Measurements from ENCODE around the gene SUMO2. TPM values are rescaled to one million over a fixed set of nuclear protein-coding genes. Genes with fewer than 3 reads are reported as not detected.

SUMO2 gene
- total and polyA plus RNA-seq, 9 of the 15 experiments (the other 6 are each of a cell fraction or from before 2014, with no cell fraction given) = 157 to 733 (median 419) TPM

GRCh38 chr17:75131278-75132017, 51.3 kb downstream of the SUMO2 start, which contains the start of gene NT5C (continued):
- TF ChIP-seq, protein P1, sequence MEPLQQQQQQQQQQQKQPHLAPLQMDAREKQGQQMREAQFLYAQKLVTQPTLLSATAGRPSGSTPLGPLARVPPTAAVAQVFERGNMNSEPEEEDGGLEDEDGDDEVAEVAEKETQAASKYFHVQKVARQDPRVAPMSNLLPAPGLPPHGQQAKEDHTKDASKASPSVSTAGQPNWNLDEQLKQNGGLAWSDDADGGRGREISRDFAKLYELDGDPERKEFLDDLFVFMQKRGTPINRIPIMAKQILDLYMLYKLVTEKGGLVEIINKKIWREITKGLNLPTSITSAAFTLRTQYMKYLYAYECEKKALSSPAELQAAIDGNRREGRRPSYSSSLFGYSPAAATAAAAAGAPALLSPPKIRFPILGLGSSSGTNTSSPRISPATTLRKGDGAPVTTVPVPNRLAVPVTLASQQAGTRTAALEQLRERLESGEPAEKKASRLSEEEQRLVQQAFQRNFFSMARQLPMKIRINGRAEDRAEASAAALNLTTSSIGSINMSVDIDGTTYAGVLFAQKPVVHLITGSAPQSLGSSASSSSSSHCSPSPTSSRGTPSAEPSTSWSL (CRISPR knock-in tag; IDR thresholded peaks at IDR 0.05; ENCODE audit: borderline replicate concordance) = peak; percentile 9; the same call in 1 of the 2 replicates
- TF ChIP-seq POLR2B (IDR thresholded peaks at IDR 0.05; ENCODE audit: low read depth, partially characterized antibody) = peak; percentile 40
- peak; percentile 31; the same call in 1 of the 2 replicates for TF ChIP-seq CREM (IDR thresholded peaks at IDR 0.05; ENCODE audit: low read depth)
- TF ChIP-seq RBM14 (IDR thresholded peaks at IDR 0.05; ENCODE audit: borderline replicate concordance, insufficient read depth, low read depth, low read length) = 0 out of 2 replicates have a peak, but pooled peaks have one; percentile 52
- TF ChIP-seq CGGBP1 (CRISPR knock-in tag; IDR thresholded peaks at IDR 0.05) = 0 out of 2 replicates have a peak, but pooled peaks have one; percentile 6
- no peak for TF ChIP-seq ZNF263 (CRISPR knock-in tag; IDR thresholded peaks at IDR 0.05; ENCODE audit: borderline replicate concordance)
- TF ChIP-seq ZNF197 (CRISPR knock-in tag; IDR thresholded peaks at IDR 0.05; ENCODE audit: low read depth) = peak; percentile 50; the same call in 1 of the 2 replicates
- TF ChIP-seq PYGO2 (tag; IDR thresholded peaks at IDR 0.05) = no peak
- TF ChIP-seq ZNF77 (CRISPR knock-in tag; IDR thresholded peaks at IDR 0.05) = 0 out of 2 replicates have a peak, but pooled peaks have one; percentile 57
- peak; percentile 40 for TF ChIP-seq HCFC1 (IDR thresholded peaks at IDR 0.05; ENCODE audit: low read depth, low read length)
- peak; percentile 60 to 90 for TF ChIP-seq MNT (conservative IDR thresholded peaks at IDR 0.05)
- TF ChIP-seq SUPT5H (IDR thresholded peaks at IDR 0.05) = peak; percentile 64; the same call in 1 of the 2 replicates
- TF ChIP-seq, protein P2, sequence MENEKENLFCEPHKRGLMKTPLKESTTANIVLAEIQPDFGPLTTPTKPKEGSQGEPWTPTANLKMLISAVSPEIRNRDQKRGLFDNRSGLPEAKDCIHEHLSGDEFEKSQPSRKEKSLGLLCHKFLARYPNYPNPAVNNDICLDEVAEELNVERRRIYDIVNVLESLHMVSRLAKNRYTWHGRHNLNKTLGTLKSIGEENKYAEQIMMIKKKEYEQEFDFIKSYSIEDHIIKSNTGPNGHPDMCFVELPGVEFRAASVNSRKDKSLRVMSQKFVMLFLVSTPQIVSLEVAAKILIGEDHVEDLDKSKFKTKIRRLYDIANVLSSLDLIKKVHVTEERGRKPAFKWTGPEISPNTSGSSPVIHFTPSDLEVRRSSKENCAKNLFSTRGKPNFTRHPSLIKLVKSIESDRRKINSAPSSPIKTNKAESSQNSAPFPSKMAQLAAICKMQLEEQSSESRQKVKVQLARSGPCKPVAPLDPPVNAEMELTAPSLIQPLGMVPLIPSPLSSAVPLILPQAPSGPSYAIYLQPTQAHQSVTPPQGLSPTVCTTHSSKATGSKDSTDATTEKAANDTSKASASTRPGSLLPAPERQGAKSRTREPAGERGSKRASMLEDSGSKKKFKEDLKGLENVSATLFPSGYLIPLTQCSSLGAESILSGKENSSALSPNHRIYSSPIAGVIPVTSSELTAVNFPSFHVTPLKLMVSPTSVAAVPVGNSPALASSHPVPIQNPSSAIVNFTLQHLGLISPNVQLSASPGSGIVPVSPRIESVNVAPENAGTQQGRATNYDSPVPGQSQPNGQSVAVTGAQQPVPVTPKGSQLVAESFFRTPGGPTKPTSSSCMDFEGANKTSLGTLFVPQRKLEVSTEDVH (IDR thresholded peaks at IDR 0.05; ENCODE audit: low read depth, partially characterized antibody) = peak; percentile 61
- peak; percentile 47 for TF ChIP-seq FUS (optimal IDR thresholded peaks at IDR 0.05; ENCODE audit: low read depth, low read length)
- TF ChIP-seq GTF2F1 (IDR thresholded peaks at IDR 0.05; ENCODE audit: low read depth, low read length) = peak; percentile 60; the same call in 1 of the 2 replicates
- TF ChIP-seq HNRNPL (IDR thresholded peaks at IDR 0.05; ENCODE audit: low read depth, low read length) = peak; percentile 78; the same call in 1 of the 2 replicates
- peak; percentile 62 for TF ChIP-seq KDM5B (IDR thresholded peaks at IDR 0.05; ENCODE audit: insufficient replicate concordance, low read depth, low read length)
- TF ChIP-seq, protein P3, sequence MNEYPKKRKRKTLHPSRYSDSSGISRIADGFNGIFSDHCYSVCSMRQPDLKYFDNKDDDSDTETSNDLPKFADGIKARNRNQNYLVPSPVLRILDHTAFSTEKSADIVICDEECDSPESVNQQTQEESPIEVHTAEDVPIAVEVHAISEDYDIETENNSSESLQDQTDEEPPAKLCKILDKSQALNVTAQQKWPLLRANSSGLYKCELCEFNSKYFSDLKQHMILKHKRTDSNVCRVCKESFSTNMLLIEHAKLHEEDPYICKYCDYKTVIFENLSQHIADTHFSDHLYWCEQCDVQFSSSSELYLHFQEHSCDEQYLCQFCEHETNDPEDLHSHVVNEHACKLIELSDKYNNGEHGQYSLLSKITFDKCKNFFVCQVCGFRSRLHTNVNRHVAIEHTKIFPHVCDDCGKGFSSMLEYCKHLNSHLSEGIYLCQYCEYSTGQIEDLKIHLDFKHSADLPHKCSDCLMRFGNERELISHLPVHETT (CRISPR knock-in tag; conservative IDR thresholded peaks at IDR 0.05 in 1 of 2, IDR thresholded peaks at IDR 0.05 in 1 of 2) = peak in 1 of 2 experiments; percentile 80; a peak in 2 of 4 replicates
- no peak for TF ChIP-seq GTF2A2 (tag; IDR thresholded peaks at IDR 0.05)

Data from K562 (cell line).